Ishikawa (cell line): Measurements from ENCODE around the gene UFSP2.
A peak's percentile ranks its signal among the peaks of the same experiment; 100 is the strongest.

ENCODE experiments used
- CEBPB ChIP-seq: IDR thresholded peaks from 2 replicates; pipeline ENCODE4 v1.6.1; 2012
- CREB1 ChIP-seq: IDR thresholded peaks from 2 replicates; pipeline ENCODE4 v1.6.1; 2012; ENCODE audit warnings: low read depth
- EGR1 ChIP-seq: IDR thresholded peaks from 2 replicates; pipeline ENCODE4 v1.6.1; 2012
- EP300 ChIP-seq: IDR thresholded peaks from 2 replicates; pipeline ENCODE4 v1.6.1; 2012; ENCODE audit warnings: borderline replicate concordance
- FOXM1 ChIP-seq: IDR thresholded peaks from 2 replicates; pipeline ENCODE4 v1.6.1; 2012; ENCODE audit warnings: low read depth, borderline replicate concordance
- NFIC ChIP-seq: IDR thresholded peaks from 2 replicates; pipeline ENCODE4 v1.6.1; 2012
- RAD21 ChIP-seq: IDR thresholded peaks from 2 replicates; pipeline ENCODE4 v1.6.1; 2012; ENCODE audit warnings: low read depth
- TAF1 ChIP-seq: IDR thresholded peaks from 2 replicates; pipeline ENCODE4 v1.6.1; 2012; ENCODE audit warnings: low read depth, mild to moderate bottlenecking
- TCF12 ChIP-seq: IDR thresholded peaks from 2 replicates; pipeline ENCODE4 v1.6.1; 2012; ENCODE audit warnings: low read depth
- TEAD4 ChIP-seq: IDR thresholded peaks from 2 replicates; pipeline ENCODE4 v1.6.1; 2012
- YY1 ChIP-seq: IDR thresholded peaks from 2 replicates; pipeline ENCODE4 v1.6.1; 2012; ENCODE audit warnings: low read depth
- ZBTB7A ChIP-seq: IDR thresholded peaks from 2 replicates; pipeline ENCODE4 v1.6.1; 2012; ENCODE audit warnings: low read depth
- TF ChIP-seq, protein P1 (sequence below): IDR thresholded peaks from 2 replicates; pipeline ENCODE4 v1.6.1; 2012
- TF ChIP-seq, protein P2 (sequence below): IDR thresholded peaks from 2 replicates; pipeline ENCODE4 v1.6.1; 2012; ENCODE audit warnings: low read depth, mild to moderate bottlenecking
- TF ChIP-seq, protein P3 (sequence below): IDR thresholded peaks from 2 replicates; pipeline ENCODE4 v1.6.1; 2012

The UFSP2 gene

DNA sequence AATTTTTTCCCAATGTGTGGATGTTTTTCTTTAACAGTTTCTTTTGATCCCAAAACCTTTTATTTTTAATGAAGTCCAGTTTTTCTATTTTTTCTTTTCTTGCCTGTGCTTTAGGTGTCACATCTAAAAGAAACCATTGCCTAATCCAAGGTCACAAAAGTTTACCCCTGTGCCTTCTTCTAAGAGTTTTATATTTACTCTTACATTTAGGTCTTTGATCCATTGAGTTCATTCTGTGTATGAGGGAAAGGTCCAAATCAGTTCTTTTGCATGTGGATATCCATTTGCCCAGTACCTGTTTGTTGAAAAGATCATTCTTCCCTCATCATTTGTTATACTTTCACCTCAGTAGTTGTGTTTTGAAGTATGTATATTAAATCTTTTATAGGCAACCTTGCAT, 43.0 kb downstream of the UFSP2 start:
- TF ChIP-seq, protein P1, sequence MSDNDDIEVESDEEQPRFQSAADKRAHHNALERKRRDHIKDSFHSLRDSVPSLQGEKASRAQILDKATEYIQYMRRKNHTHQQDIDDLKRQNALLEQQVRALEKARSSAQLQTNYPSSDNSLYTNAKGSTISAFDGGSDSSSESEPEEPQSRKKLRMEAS, result no peak
- TF ChIP-seq YY1 (no peak), TAF1 (no peak), EP300 (no peak), NFIC (no peak), CEBPB (no peak)
- TF ChIP-seq, protein P2, sequence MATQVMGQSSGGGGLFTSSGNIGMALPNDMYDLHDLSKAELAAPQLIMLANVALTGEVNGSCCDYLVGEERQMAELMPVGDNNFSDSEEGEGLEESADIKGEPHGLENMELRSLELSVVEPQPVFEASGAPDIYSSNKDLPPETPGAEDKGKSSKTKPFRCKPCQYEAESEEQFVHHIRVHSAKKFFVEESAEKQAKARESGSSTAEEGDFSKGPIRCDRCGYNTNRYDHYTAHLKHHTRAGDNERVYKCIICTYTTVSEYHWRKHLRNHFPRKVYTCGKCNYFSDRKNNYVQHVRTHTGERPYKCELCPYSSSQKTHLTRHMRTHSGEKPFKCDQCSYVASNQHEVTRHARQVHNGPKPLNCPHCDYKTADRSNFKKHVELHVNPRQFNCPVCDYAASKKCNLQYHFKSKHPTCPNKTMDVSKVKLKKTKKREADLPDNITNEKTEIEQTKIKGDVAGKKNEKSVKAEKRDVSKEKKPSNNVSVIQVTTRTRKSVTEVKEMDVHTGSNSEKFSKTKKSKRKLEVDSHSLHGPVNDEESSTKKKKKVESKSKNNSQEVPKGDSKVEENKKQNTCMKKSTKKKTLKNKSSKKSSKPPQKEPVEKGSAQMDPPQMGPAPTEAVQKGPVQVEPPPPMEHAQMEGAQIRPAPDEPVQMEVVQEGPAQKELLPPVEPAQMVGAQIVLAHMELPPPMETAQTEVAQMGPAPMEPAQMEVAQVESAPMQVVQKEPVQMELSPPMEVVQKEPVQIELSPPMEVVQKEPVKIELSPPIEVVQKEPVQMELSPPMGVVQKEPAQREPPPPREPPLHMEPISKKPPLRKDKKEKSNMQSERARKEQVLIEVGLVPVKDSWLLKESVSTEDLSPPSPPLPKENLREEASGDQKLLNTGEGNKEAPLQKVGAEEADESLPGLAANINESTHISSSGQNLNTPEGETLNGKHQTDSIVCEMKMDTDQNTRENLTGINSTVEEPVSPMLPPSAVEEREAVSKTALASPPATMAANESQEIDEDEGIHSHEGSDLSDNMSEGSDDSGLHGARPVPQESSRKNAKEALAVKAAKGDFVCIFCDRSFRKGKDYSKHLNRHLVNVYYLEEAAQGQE, result no peak

DNA sequence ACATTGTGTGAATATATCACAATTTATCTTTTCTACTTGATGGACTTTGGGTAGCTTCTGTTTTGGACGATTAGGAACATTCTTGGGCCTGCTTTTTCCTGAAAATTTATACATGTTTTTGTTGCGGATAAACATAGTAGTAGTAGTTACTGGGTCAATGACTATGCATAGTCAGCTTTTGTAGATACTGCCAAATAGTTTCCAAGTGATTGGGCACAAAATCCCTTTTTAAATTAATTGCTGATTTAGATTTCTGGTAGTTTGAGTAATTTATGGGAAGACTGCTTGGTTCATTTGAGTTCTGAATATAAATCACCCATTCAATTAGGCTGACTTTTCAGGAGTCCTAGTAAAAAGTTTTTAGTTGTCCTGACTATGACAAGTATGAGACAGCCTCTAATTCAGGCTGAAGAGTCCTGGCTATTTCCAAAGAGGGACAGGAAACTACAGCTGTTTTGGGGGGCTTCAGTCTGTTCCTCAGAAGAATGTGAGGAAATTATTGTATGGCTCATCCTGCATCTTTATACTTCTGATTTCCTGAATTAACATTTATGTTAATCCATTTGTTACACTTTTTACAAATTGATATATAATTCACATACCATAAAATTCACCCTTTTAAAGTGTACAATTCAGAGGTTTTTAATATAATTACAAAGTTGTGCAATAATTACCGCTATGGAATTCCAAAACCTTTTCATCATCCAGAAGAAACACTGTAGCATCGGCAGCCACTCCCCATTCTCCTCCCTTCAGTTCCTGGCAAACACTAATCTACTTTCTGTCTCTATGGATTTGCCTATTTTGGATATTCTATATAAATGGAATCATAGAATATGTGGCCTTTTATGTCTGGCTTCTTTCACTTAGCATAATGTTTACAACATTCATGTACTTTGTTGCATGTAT, 44.2 kb downstream of the UFSP2 start:
- TF ChIP-seq TAF1 (no peak), YY1 (no peak), RAD21 (no peak), EP300 (no peak), NFIC (peak; percentile 44), CREB1 (no peak), EGR1 (no peak), FOXM1 (no peak), TEAD4 (no peak), CEBPB (peak; percentile 27; the same call in 1 of the 2 replicates), TCF12 (no peak)
- TF ChIP-seq, protein P2, result no peak
- TF ChIP-seq, protein P3, sequence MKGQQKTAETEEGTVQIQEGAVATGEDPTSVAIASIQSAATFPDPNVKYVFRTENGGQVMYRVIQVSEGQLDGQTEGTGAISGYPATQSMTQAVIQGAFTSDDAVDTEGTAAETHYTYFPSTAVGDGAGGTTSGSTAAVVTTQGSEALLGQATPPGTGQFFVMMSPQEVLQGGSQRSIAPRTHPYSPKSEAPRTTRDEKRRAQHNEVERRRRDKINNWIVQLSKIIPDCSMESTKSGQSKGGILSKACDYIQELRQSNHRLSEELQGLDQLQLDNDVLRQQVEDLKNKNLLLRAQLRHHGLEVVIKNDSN, result no peak
- TF ChIP-seq, protein P1, result no peak

GRCh38 chr4:185380320-185380719, 45.4 kb downstream of the UFSP2 start:
- TF ChIP-seq YY1 (no peak), FOXM1 (no peak), TEAD4 (no peak), CREB1 (no peak), RAD21 (no peak), NFIC (no peak), TAF1 (no peak), ZBTB7A (no peak), TCF12 (no peak)

DNA sequence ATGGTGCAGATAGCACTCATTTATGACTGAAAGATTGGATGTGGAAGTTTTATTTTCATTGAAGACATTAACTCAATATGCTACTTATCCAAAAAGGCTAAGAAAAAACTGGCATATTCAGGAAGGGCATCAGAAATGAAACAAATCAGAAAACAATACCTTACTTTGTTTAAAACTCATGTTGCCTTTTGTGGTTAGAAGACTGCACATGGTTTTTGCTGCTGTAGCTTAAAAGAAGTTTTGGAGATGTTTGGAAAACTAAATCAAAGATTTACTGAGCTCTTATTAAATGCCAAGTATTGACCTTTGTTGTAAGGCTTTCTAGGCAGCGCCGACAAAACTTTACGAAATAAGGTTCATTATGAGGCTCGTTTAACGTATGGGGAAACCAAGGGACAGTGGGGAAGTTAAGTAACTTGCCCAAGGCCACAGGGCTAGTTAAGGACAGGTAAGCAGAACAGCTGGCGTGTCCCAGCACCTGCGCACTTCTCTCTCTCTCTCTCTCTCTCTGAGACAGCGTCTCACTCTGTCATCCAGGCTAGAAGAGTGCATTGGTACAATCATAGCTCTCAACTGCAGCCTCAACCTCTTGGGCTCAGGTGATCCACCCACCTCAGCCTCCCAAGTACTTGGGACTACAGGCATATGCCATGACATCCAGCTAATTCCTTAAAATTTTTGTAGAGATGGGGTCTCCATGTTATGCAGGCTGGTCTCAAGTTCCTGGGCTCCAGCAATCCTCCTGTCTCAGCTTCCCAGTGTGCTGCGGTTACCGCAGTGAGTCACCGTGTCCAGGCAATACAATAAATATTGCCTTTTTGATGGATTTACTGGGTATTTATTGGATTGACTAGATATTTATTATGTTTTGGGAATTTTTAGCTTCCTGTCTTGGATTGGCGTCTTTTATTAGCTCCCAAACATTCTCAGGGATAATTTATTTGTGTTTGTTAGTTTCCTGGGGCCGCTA, 46.2 kb downstream of the UFSP2 start:
- no peak for TF ChIP-seq RAD21
- TF ChIP-seq NFIC, result no peak
- no peak for TF ChIP-seq ZBTB7A
- no peak for TF ChIP-seq FOXM1
- no peak for TF ChIP-seq CREB1
- TF ChIP-seq EGR1, result no peak
- TF ChIP-seq TCF12, result no peak
- no peak for TF ChIP-seq TAF1
- TF ChIP-seq, protein P1, result no peak

DNA sequence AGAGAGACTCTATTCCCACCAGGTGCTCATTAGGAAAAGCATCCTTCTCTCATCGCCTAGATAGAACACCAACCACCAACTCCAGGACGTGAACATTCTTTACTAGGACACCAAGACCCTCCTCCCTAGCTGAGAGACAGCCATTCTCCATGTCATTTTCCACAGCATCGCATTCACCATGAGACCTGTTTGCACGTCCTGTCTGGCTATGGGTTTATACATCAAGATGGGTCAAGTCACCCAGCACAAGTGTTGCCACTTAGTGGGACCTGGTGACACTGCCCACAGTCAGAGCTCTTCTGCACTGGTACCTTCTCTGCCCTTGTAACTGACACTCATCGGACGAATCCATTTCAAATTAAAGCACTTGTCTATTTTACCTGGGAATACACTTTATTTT, 47.5 kb downstream of the UFSP2 start:
- TF ChIP-seq TEAD4, result no peak
- TF ChIP-seq, protein P1, result no peak
- TF ChIP-seq, protein P2, result no peak
- TF ChIP-seq TCF12, result no peak
- TF ChIP-seq FOXM1, result no peak
